Stimulated activated effector memory CD8-positive, alpha-beta T cell treated with anti-CD3 and anti-CD28 coated beads, Interleukin-12 subunit alpha, Interleukin-12 subunit beta, amount 100 ng/mL, for 72 hours (primary cell): ENCODE data around the gene TRPC4AP.

Experiments used
- ATAC-seq: fragments of 150-1000 bp; cut with Tn5 transposase; 2 replicates; pipeline ENCODE4 v1.10.0; 2021
- DNase-seq, 2 donors: peaks; one replicate each; pipeline ENCODE4 v3.0.0; 2021 to 2022; ENCODE audit warnings: low spot score in 2 of 2
- H3K27ac Mint-ChIP-seq: one replicate; pipeline ENCODE4 v1.8.0; 2022; ENCODE audit warnings: mild to moderate bottlenecking, mixed read lengths
- H3K36me3 Mint-ChIP-seq: one replicate; pipeline ENCODE4 v1.8.0; 2022; ENCODE audit warnings: mild to moderate bottlenecking, mixed read lengths
- H3K4me1 Mint-ChIP-seq: one replicate; pipeline ENCODE4 v1.8.0; 2022; ENCODE audit warnings: mixed read lengths
- H3K4me3 Mint-ChIP-seq: one replicate; pipeline ENCODE4 v1.8.0; 2022; ENCODE audit warnings: mild to moderate bottlenecking, mixed read lengths
- H3K9me3 Mint-ChIP-seq: one replicate; pipeline ENCODE4 v1.8.0; 2022; ENCODE audit warnings: mixed read lengths

Gene TRPC4AP

GRCh38 chr20:35007413-35007812, 85.2 kb downstream of the TRPC4AP start:
- Mint-ChIP-seq H3K36me3 (peaks cover 88% of the 10 kb centered on the region), H3K9me3 (no peaks in the 10 kb centered on the region), H3K4me3 (no peak overlapping the region), H3K4me1 (peaks cover 7% of the 10 kb centered on the region), H3K27ac (no peak overlapping the region)
- DNase-seq (no peak), ATAC-seq (no peak)

- no peaks in the 10 kb centered on the region for H3K9me3 Mint-ChIP-seq
- peaks cover 7% of the 10 kb centered on the region for H3K4me1 Mint-ChIP-seq
- no peak overlapping the region for H3K4me3 Mint-ChIP-seq
- ATAC-seq: no peak
- peak overlapping the region; percentile 17 for H3K27ac Mint-ChIP-seq
- DNase-seq: no peak
- H3K36me3 Mint-ChIP-seq: peaks cover 86% of the 10 kb centered on the region
These were observed 86.1 kb downstream of the TRPC4AP start for GRCh38 chr20:35006531-35006971.

GRCh38 chr20:35006009-35006408, 86.6 kb downstream of the TRPC4AP start:
- H3K27ac Mint-ChIP-seq: peak overlapping the region; percentile 17
- no peaks in the 10 kb centered on the region for H3K9me3 Mint-ChIP-seq
- no peak overlapping the region for H3K4me3 Mint-ChIP-seq
- DNase-seq (no peak), ATAC-seq (no peak)
- peaks cover 8% of the 10 kb centered on the region for H3K4me1 Mint-ChIP-seq
- peaks cover 84% of the 10 kb centered on the region for H3K36me3 Mint-ChIP-seq

- DNase-seq (no peak), ATAC-seq (no peak)
- no peaks in the 10 kb centered on the region for H3K9me3 Mint-ChIP-seq
- H3K4me3 Mint-ChIP-seq: no peak overlapping the region
- peaks cover 84% of the 10 kb centered on the region for H3K36me3 Mint-ChIP-seq
- peaks cover 9% of the 10 kb centered on the region for H3K4me1 Mint-ChIP-seq
- no peak overlapping the region for H3K27ac Mint-ChIP-seq
These were observed 87.1 kb downstream of the TRPC4AP start for GRCh38 chr20:35005463-35005961.

GRCh38 chr20:35004749-35005462, 87.7 kb downstream of the TRPC4AP start:
- Mint-ChIP-seq H3K36me3 (peaks cover 78% of the 10 kb centered on the region), H3K9me3 (no peaks in the 10 kb centered on the region), H3K27ac (peak overlapping the region; percentile 32), H3K4me1 (peaks cover 6% of the 10 kb centered on the region), H3K4me3 (no peak overlapping the region)
- DNase-seq: no peak
- no peak for ATAC-seq

GRCh38 chr20:35004051-35004725, 88.4 kb downstream of the TRPC4AP start:
- Mint-ChIP-seq H3K4me3 (no peak overlapping the region), H3K4me1 (peaks cover 6% of the 10 kb centered on the region), H3K36me3 (peaks cover 70% of the 10 kb centered on the region), H3K27ac (peak overlapping the region; percentile 32), H3K9me3 (no peaks in the 10 kb centered on the region)
- ATAC-seq: no peak
- no peak for DNase-seq

- DNase-seq (no peak), ATAC-seq (no peak)
- no peaks in the 10 kb centered on the region for H3K9me3 Mint-ChIP-seq
- H3K4me3 Mint-ChIP-seq: no peak overlapping the region
- peaks cover 64% of the 10 kb centered on the region for H3K36me3 Mint-ChIP-seq
- H3K27ac Mint-ChIP-seq: peak overlapping the region; percentile 57
- peaks cover 13% of the 10 kb centered on the region for H3K4me1 Mint-ChIP-seq
These were observed 89.2 kb downstream of the TRPC4AP start for GRCh38 chr20:35003211-35004031.

GRCh38 chr20:35002426-35003210, 90.0 kb downstream of the TRPC4AP start:
- ATAC-seq (no peak), DNase-seq (no peak)
- H3K4me3 Mint-ChIP-seq: no peak overlapping the region
- H3K36me3 Mint-ChIP-seq: peaks cover 62% of the 10 kb centered on the region
- no peaks in the 10 kb centered on the region for H3K9me3 Mint-ChIP-seq
- peak overlapping the region; percentile 57 for H3K27ac Mint-ChIP-seq
- peaks cover 21% of the 10 kb centered on the region for H3K4me1 Mint-ChIP-seq

- Mint-ChIP-seq H3K9me3 (no peaks in the 10 kb centered on the region), H3K4me3 (no peak overlapping the region), H3K36me3 (peaks cover 53% of the 10 kb centered on the region), H3K27ac (peak overlapping the region; percentile 57), H3K4me1 (peaks cover 24% of the 10 kb centered on the region)
- no peak for DNase-seq
- no peak for ATAC-seq
These were observed 90.8 kb downstream of the TRPC4AP start for GRCh38 chr20:35001596-35002362.

GRCh38 chr20:35000922-35001595, 91.5 kb downstream of the TRPC4AP start:
- peaks cover 24% of the 10 kb centered on the region for H3K4me1 Mint-ChIP-seq
- no peak for DNase-seq
- ATAC-seq: no peak
- peaks cover 51% of the 10 kb centered on the region for H3K36me3 Mint-ChIP-seq
- H3K4me3 Mint-ChIP-seq: no peak overlapping the region
- peak overlapping the region; percentile 76 for H3K27ac Mint-ChIP-seq
- no peaks in the 10 kb centered on the region for H3K9me3 Mint-ChIP-seq

- no peak for DNase-seq
- H3K4me3 Mint-ChIP-seq: no peak overlapping the region
- H3K27ac Mint-ChIP-seq: peak overlapping the region; percentile 76
- no peak for ATAC-seq
- peaks cover 51% of the 10 kb centered on the region for H3K36me3 Mint-ChIP-seq
- H3K4me1 Mint-ChIP-seq: peaks cover 24% of the 10 kb centered on the region
- no peaks in the 10 kb centered on the region for H3K9me3 Mint-ChIP-seq
These were observed 92.2 kb downstream of the TRPC4AP start for GRCh38 chr20:35000311-35000921.

- H3K4me1 Mint-ChIP-seq: peaks cover 24% of the 10 kb centered on the region
- H3K9me3 Mint-ChIP-seq: no peaks in the 10 kb centered on the region
- H3K36me3 Mint-ChIP-seq: peaks cover 44% of the 10 kb centered on the region
- DNase-seq (no peak), ATAC-seq (no peak)
- H3K4me3 Mint-ChIP-seq: no peak overlapping the region
- no peak overlapping the region for H3K27ac Mint-ChIP-seq
These were observed 92.8 kb downstream of the TRPC4AP start for GRCh38 chr20:34999782-35000181.

- H3K9me3 Mint-ChIP-seq: no peaks in the 10 kb centered on the region
- H3K27ac Mint-ChIP-seq: peak overlapping the region; percentile 34
- H3K4me1 Mint-ChIP-seq: peaks cover 24% of the 10 kb centered on the region
- H3K4me3 Mint-ChIP-seq: no peak overlapping the region
- DNase-seq (no peak), ATAC-seq (no peak)
- H3K36me3 Mint-ChIP-seq: peaks cover 38% of the 10 kb centered on the region
These were observed 93.6 kb downstream of the TRPC4AP start for GRCh38 chr20:34999021-34999451.
